ENCODE data around the gene KRT33B.

Gene KRT33B

GRCh38 chr17:41345992-41346391 is 23.6 kb downstream of the KRT33B start:
- H3K36me3 Mint-ChIP-seq = peaks cover 13% of the 10 kb centered on the region
- peaks cover 5% of the 10 kb centered on the region for H3K9me3 Mint-ChIP-seq (ENCODE audit: low read depth)
- H3K4me3 Mint-ChIP-seq = no peak overlapping the region
- H3K4me1 Mint-ChIP-seq (ENCODE audit: low read depth) = peaks cover 31% of the 10 kb centered on the region
- H3K27ac Mint-ChIP-seq = no peak overlapping the region
- no peaks in the 10 kb centered on the region for H3K27me3 Mint-ChIP-seq

DNA sequence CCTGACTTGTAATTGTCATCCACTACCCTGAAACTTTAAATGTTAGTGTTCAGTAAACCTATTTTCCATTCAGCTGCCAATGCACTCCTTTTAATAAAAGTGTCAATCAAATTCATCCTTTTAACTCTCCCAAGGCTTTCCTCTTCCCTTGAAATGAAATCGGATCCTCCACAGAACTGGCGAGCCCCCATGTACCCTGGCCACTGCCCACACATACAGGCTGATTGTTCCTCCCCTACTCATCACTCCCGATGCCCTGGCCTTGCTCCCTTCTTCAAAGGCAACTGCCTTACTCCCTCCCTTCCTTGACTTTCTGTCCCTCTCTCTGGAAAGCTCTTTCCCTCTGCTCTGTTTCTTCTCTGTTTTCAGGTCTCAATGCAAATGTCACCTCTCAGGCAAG is 26.6 kb downstream of the KRT33B start:
- Mint-ChIP-seq H3K27me3 (no peaks in the 10 kb centered on the region), H3K4me3 (no peak overlapping the region), H3K27ac (no peak overlapping the region), H3K4me1 (ENCODE audit: low read depth) (peaks cover 58% of the 10 kb centered on the region), H3K36me3 (peaks cover 13% of the 10 kb centered on the region), H3K9me3 (ENCODE audit: low read depth) (peaks cover 5% of the 10 kb centered on the region)

GRCh38 chr17:41340934-41341861 is 28.4 kb downstream of the KRT33B start:
- peaks cover 13% of the 10 kb centered on the region for H3K36me3 Mint-ChIP-seq
- peak overlapping the region; percentile 33 for H3K4me3 Mint-ChIP-seq
- H3K27ac Mint-ChIP-seq = peak overlapping the region; percentile 30
- H3K4me1 Mint-ChIP-seq (ENCODE audit: low read depth) = peaks cover 65% of the 10 kb centered on the region
- H3K27me3 Mint-ChIP-seq = no peaks in the 10 kb centered on the region
- H3K9me3 Mint-ChIP-seq (ENCODE audit: low read depth) = peaks cover 5% of the 10 kb centered on the region

- Mint-ChIP-seq H3K36me3 (peaks cover 13% of the 10 kb centered on the region), H3K27me3 (no peaks in the 10 kb centered on the region), H3K27ac (peak overlapping the region; percentile 76), H3K4me3 (peak overlapping the region; percentile 28), H3K4me1 (ENCODE audit: low read depth) (peaks cover 72% of the 10 kb centered on the region), H3K9me3 (ENCODE audit: low read depth) (peaks cover 5% of the 10 kb centered on the region)
Observed at GRCh38 chr17:41340494-41340893, 29.1 kb downstream of the KRT33B start.

- Mint-ChIP-seq H3K36me3 (peaks cover 13% of the 10 kb centered on the region), H3K4me1 (ENCODE audit: low read depth) (peaks cover 80% of the 10 kb centered on the region), H3K9me3 (ENCODE audit: low read depth) (peaks cover 5% of the 10 kb centered on the region), H3K27me3 (no peaks in the 10 kb centered on the region), H3K4me3 (peak overlapping the region; percentile 59), H3K27ac (peak overlapping the region; percentile 76)
Observed at GRCh38 chr17:41339571-41340172, 29.9 kb downstream of the KRT33B start.

DNA sequence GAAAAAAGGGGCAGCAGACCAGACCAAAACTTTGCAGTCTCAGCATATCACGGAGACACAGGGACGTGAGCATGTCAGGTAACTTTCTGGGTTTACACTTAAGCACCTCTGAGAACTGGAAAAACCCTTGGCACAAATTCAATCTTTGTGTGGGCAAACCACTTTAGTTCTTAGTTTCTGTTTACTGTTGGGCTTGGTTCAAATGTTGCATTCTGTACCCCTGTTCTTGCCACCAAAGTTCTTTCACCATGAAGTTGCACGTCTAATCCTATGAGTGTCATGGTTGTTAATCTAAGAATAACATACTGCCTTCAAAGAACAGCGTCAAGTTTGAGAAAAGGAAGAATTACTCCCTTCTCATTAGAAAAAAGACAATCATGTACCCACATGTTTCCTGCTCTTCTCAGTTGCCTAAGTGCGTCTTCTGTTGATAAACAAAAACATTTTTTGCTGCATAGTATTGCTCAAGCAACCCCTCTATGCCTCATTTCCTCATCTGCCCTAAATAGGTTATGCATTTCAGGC is 30.6 kb downstream of the KRT33B start:
- Mint-ChIP-seq H3K9me3 (ENCODE audit: low read depth) (peaks cover 5% of the 10 kb centered on the region), H3K4me1 (ENCODE audit: low read depth) (peaks cover 87% of the 10 kb centered on the region), H3K4me3 (peak overlapping the region; percentile 59), H3K27ac (peak overlapping the region; percentile 75), H3K36me3 (peaks cover 13% of the 10 kb centered on the region), H3K27me3 (no peaks in the 10 kb centered on the region)

- Mint-ChIP-seq H3K4me3 (no peak overlapping the region), H3K36me3 (no peaks in the 10 kb centered on the region), H3K27ac (no peak overlapping the region), H3K27me3 (no peaks in the 10 kb centered on the region), H3K9me3 (ENCODE audit: low read depth) (no peaks in the 10 kb centered on the region), H3K4me1 (ENCODE audit: low read depth) (peaks cover 72% of the 10 kb centered on the region)
Observed at GRCh38 chr17:41335747-41336146, 33.9 kb downstream of the KRT33B start.

DNA sequence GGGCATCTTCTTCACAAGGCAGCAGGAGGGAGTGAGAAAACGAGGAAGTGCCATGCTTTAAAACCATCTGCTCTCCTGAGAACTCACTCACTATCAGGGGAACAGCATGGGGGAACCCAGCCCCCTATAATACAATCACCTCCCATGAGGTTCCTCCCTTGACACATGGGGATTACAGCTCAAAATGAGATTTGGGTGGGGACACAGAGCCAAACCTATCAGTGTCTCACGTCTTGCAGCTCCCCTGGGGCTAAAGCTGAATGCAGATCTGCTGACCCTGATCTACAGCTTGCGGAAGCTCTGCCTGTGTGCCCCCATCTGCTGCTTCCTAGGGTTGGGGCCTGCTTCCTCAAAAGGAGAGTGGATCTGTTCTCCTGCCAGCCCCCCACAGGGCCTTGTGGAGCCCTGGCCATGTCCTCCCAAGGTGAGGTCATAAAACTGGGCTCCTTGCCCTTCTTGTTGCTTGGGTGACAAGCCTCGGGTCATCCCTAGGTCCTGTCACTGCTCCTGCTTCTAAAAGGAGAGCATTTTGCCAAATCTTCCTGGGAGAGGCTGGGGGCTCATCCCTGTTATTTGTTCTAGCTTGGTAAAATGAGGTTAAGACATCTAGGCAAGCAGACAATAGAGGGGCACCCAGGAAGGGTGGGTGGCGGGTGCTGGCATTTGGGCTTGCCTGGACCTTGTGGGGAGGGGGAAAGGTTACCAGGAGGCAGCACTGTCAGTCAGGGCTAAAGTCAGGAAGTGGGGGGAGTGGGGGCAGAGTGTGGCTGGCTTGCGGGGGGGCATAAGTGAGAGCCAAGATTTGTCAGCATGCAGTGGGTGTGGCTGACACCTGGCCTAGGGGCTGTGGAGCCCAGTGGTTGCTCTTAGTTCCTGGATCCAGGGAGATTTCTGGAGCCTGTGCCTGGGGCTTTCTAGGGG is 35.0 kb downstream of the KRT33B start:
- H3K27me3 Mint-ChIP-seq = no peaks in the 10 kb centered on the region
- no peaks in the 10 kb centered on the region for H3K9me3 Mint-ChIP-seq (ENCODE audit: low read depth)
- no peak overlapping the region for H3K27ac Mint-ChIP-seq
- H3K4me3 Mint-ChIP-seq = no peak overlapping the region
- peaks cover 61% of the 10 kb centered on the region for H3K4me1 Mint-ChIP-seq (ENCODE audit: low read depth)
- H3K36me3 Mint-ChIP-seq = no peaks in the 10 kb centered on the region

- Mint-ChIP-seq H3K9me3 (ENCODE audit: low read depth) (no peaks in the 10 kb centered on the region), H3K27ac (no peak overlapping the region), H3K27me3 (no peaks in the 10 kb centered on the region), H3K4me1 (ENCODE audit: low read depth) (peaks cover 55% of the 10 kb centered on the region), H3K4me3 (peak overlapping the region; percentile 25), H3K36me3 (no peaks in the 10 kb centered on the region)
Observed at GRCh38 chr17:41333836-41334235, 35.8 kb downstream of the KRT33B start.

- no peaks in the 10 kb centered on the region for H3K27me3 Mint-ChIP-seq
- no peak overlapping the region for H3K4me3 Mint-ChIP-seq
- H3K9me3 Mint-ChIP-seq (ENCODE audit: low read depth) = no peaks in the 10 kb centered on the region
- H3K4me1 Mint-ChIP-seq (ENCODE audit: low read depth) = peaks cover 53% of the 10 kb centered on the region
- H3K36me3 Mint-ChIP-seq = no peaks in the 10 kb centered on the region
- no peak overlapping the region for H3K27ac Mint-ChIP-seq
Observed at GRCh38 chr17:41333098-41333497, 36.5 kb downstream of the KRT33B start.

- no peaks in the 10 kb centered on the region for H3K36me3 Mint-ChIP-seq
- no peak overlapping the region for H3K27ac Mint-ChIP-seq
- H3K4me1 Mint-ChIP-seq (ENCODE audit: low read depth) = peaks cover 48% of the 10 kb centered on the region
- no peak overlapping the region for H3K4me3 Mint-ChIP-seq
- H3K27me3 Mint-ChIP-seq = no peaks in the 10 kb centered on the region
- no peaks in the 10 kb centered on the region for H3K9me3 Mint-ChIP-seq (ENCODE audit: low read depth)
Observed at GRCh38 chr17:41332239-41332638, 37.4 kb downstream of the KRT33B start.

DNA sequence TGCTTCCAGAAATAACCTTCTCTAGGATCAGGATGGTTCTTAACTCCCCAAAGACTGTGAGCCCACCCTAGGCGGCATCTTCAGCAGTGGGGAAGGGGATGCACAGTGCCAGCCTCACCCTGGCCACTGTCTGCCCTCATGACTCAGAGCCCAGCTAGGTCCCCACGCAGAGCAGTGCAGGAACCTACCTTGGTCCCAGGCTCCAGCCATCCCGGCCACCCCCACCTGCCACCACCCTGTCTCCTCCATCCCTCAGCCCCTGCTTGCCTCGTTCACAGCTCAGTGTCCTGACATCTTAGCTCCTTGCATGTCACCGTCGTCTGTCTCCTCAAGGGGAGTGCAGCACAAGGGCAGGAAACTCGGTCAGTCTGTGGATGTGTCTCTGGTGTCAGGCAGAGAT is 38.0 kb downstream of the KRT33B start:
- Mint-ChIP-seq H3K27me3 (no peaks in the 10 kb centered on the region), H3K36me3 (no peaks in the 10 kb centered on the region), H3K4me3 (no peak overlapping the region), H3K4me1 (ENCODE audit: low read depth) (peaks cover 53% of the 10 kb centered on the region), H3K27ac (no peak overlapping the region), H3K9me3 (ENCODE audit: low read depth) (no peaks in the 10 kb centered on the region)

- Mint-ChIP-seq H3K4me3 (no peak overlapping the region), H3K27ac (no peak overlapping the region), H3K4me1 (ENCODE audit: low read depth) (peaks cover 48% of the 10 kb centered on the region), H3K9me3 (ENCODE audit: low read depth) (no peaks in the 10 kb centered on the region), H3K36me3 (no peaks in the 10 kb centered on the region), H3K27me3 (no peaks in the 10 kb centered on the region)
Observed at GRCh38 chr17:41329279-41329948, 40.2 kb downstream of the KRT33B start.

DNA sequence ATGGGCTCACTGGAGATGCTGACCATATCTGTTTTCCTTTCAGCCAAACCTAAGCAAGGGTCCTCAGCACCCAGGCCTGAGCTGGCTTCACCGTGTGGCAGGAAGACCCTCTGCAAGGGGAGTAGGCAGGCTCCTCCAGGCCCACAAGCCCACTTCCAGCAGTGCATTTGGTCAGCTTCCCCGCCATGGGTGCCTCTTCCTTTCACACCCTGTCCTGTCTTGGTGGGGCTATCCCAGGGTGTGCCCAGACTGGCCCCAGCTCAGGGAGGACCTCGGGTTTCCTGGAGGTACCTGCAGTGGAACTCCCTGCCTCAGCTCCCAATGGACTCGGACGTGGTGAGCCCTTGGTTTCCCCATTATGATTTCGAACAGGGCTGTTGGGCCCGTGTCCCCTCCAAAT is 41.4 kb downstream of the KRT33B start:
- Mint-ChIP-seq H3K36me3 (no peaks in the 10 kb centered on the region), H3K9me3 (ENCODE audit: low read depth) (no peaks in the 10 kb centered on the region), H3K27me3 (no peaks in the 10 kb centered on the region), H3K4me3 (no peak overlapping the region), H3K27ac (no peak overlapping the region), H3K4me1 (ENCODE audit: low read depth) (peaks cover 49% of the 10 kb centered on the region)
